ENCODE data around the gene SRSF4.
"Not testable (repeated sequence)": the region's sequence is repeated elsewhere in the genome, so short reads cannot be mapped to it uniquely, and the experiment has no call there.

SRSF4 gene

GRCh38 chr1:29167904-29168303 lies 13.8 kb downstream of the SRSF4 start:
- H3K4me3 ChIP-seq = no peak overlapping the region
- in situ Hi-C loops (cut with MboI; ENCODE audit: low sequenced_read_pairs) = no loop called here
- no peak for DNase-seq (ENCODE audit: low spot score in 2 of 2)
- no peaks in the 10 kb centered on the region for H3K27me3 ChIP-seq (ENCODE audit: low read depth)
- H3K9me3 ChIP-seq = no peaks in the 10 kb centered on the region
- peaks cover 39% of the 10 kb centered on the region for H3K36me3 ChIP-seq (replicated peaks)
- peaks cover 32% of the 10 kb centered on the region for H3K4me1 ChIP-seq

- Histone ChIP-seq H3K36me3 (replicated peaks) (peaks cover 45% of the 10 kb centered on the region), H3K9me3 (no peaks in the 10 kb centered on the region), H3K4me3 (no peak overlapping the region), H3K27me3 (ENCODE audit: low read depth) (no peaks in the 10 kb centered on the region), H3K4me1 (peaks cover 28% of the 10 kb centered on the region)
- no peak for DNase-seq (ENCODE audit: low spot score in 2 of 2)
- in situ Hi-C loops (cut with MboI; ENCODE audit: low sequenced_read_pairs) = no loop called here
These were observed 15.3 kb downstream of the SRSF4 start for GRCh38 chr1:29166291-29166878.

- in situ Hi-C loops (cut with MboI; ENCODE audit: low sequenced_read_pairs) = no loop called here
- peak; percentile 33 to 92 for DNase-seq (ENCODE audit: low spot score in 2 of 2)
- Histone ChIP-seq H3K4me1 (peaks cover 24% of the 10 kb centered on the region), H3K27me3 (ENCODE audit: low read depth) (no peaks in the 10 kb centered on the region), H3K9me3 (no peaks in the 10 kb centered on the region), H3K4me3 (no peak overlapping the region), H3K36me3 (replicated peaks) (peaks cover 54% of the 10 kb centered on the region)
These were observed 17.1 kb downstream of the SRSF4 start for GRCh38 chr1:29164588-29164987.

GRCh38 chr1:29162476-29163138 lies 19.1 kb downstream of the SRSF4 start:
- no peaks in the 10 kb centered on the region for H3K27me3 ChIP-seq (ENCODE audit: low read depth)
- H3K9me3 ChIP-seq = no peaks in the 10 kb centered on the region
- DNase-seq (ENCODE audit: low spot score in 2 of 2) = no peak
- in situ Hi-C loops (cut with MboI; ENCODE audit: low sequenced_read_pairs) = no loop called here
- no peak overlapping the region for H3K4me3 ChIP-seq
- peaks cover 65% of the 10 kb centered on the region for H3K36me3 ChIP-seq (replicated peaks)
- peaks cover 32% of the 10 kb centered on the region for H3K4me1 ChIP-seq

- in situ Hi-C loops (cut with MboI; ENCODE audit: low sequenced_read_pairs) = no loop called here
- no peaks in the 10 kb centered on the region for H3K9me3 ChIP-seq
- no peak overlapping the region for H3K4me3 ChIP-seq
- peaks cover 38% of the 10 kb centered on the region for H3K4me1 ChIP-seq
- H3K36me3 ChIP-seq (replicated peaks) = peaks cover 59% of the 10 kb centered on the region
- DNase-seq (ENCODE audit: low spot score in 2 of 2) = no peak
- no peaks in the 10 kb centered on the region for H3K27me3 ChIP-seq (ENCODE audit: low read depth)
These were observed 19.7 kb downstream of the SRSF4 start for GRCh38 chr1:29162025-29162424.

- H3K4me1 ChIP-seq = peaks cover 35% of the 10 kb centered on the region
- H3K4me3 ChIP-seq = no peak overlapping the region
- no peaks in the 10 kb centered on the region for H3K27me3 ChIP-seq (ENCODE audit: low read depth)
- in situ Hi-C loops (cut with MboI; ENCODE audit: low sequenced_read_pairs) = no loop called here
- no peaks in the 10 kb centered on the region for H3K9me3 ChIP-seq
- no peak for DNase-seq (ENCODE audit: low spot score in 2 of 2)
- H3K36me3 ChIP-seq (replicated peaks) = peaks cover 68% of the 10 kb centered on the region
These were observed 21.9 kb downstream of the SRSF4 start for GRCh38 chr1:29159773-29160172.

GRCh38 chr1:29157269-29157601 lies 24.5 kb downstream of the SRSF4 start:
- H3K36me3 ChIP-seq (replicated peaks) = peaks cover 78% of the 10 kb centered on the region

GRCh38 chr1:29156543-29157268 lies 25.0 kb downstream of the SRSF4 start:
- H3K27me3 ChIP-seq (ENCODE audit: low read depth) = no peaks in the 10 kb centered on the region
- H3K9me3 ChIP-seq = no peaks in the 10 kb centered on the region
- peaks cover 21% of the 10 kb centered on the region for H3K4me1 ChIP-seq
- in situ Hi-C loops (cut with MboI; ENCODE audit: low sequenced_read_pairs) = no loop called here
- no peak overlapping the region for H3K4me3 ChIP-seq
- DNase-seq (ENCODE audit: low spot score in 2 of 2) = peak; percentile 59 to 66
- H3K36me3 ChIP-seq (replicated peaks) = peaks cover 83% of the 10 kb centered on the region

More at GRCh38 chr1:29157269-29157601, 24.5 kb downstream of the SRSF4 start:
- DNase-seq (ENCODE audit: low spot score in 2 of 2) = no peak
- peaks cover 21% of the 10 kb centered on the region for H3K4me1 ChIP-seq
- H3K9me3 ChIP-seq = no peaks in the 10 kb centered on the region
- in situ Hi-C loops (cut with MboI; ENCODE audit: low sequenced_read_pairs) = no loop called here
- H3K4me3 ChIP-seq = no peak overlapping the region
- H3K27me3 ChIP-seq (ENCODE audit: low read depth) = no peaks in the 10 kb centered on the region

- H3K36me3 ChIP-seq (replicated peaks) = peaks cover 95% of the 10 kb centered on the region
- peaks cover 9% of the 10 kb centered on the region for H3K4me1 ChIP-seq
- no peak for DNase-seq (ENCODE audit: low spot score in 2 of 2)
- H3K27me3 ChIP-seq (ENCODE audit: low read depth) = no peaks in the 10 kb centered on the region
- H3K4me3 ChIP-seq = no peak overlapping the region
- no peaks in the 10 kb centered on the region for H3K9me3 ChIP-seq
- in situ Hi-C loops (cut with MboI; ENCODE audit: low sequenced_read_pairs) = no loop called here
These were observed 29.5 kb downstream of the SRSF4 start for GRCh38 chr1:29152046-29152805.

GRCh38 chr1:29150346-29150745 lies 31.4 kb downstream of the SRSF4 start:
- H3K4me3 ChIP-seq; in situ Hi-C loops (cut with MboI; ENCODE audit: low sequenced_read_pairs); H3K27me3 ChIP-seq (ENCODE audit: low read depth); H3K9me3 ChIP-seq; H3K4me1 ChIP-seq; DNase-seq (ENCODE audit: low spot score in 2 of 2): not testable (repeated sequence)
- peaks cover 100% of the 10 kb centered on the region for H3K36me3 ChIP-seq (replicated peaks)

- H3K36me3 ChIP-seq (replicated peaks) = peaks cover 88% of the 10 kb centered on the region
- H3K4me3 ChIP-seq = no peak overlapping the region
- H3K9me3 ChIP-seq = no peaks in the 10 kb centered on the region
- in situ Hi-C loops (cut with MboI; ENCODE audit: low sequenced_read_pairs) = no loop called here
- no peaks in the 10 kb centered on the region for H3K4me1 ChIP-seq
- no peak for DNase-seq (ENCODE audit: low spot score in 2 of 2)
- no peaks in the 10 kb centered on the region for H3K27me3 ChIP-seq (ENCODE audit: low read depth)
These were observed 32.8 kb downstream of the SRSF4 start for GRCh38 chr1:29148656-29149491.

- Histone ChIP-seq H3K27me3 (ENCODE audit: low read depth) (no peaks in the 10 kb centered on the region), H3K4me1 (no peaks in the 10 kb centered on the region), H3K36me3 (replicated peaks) (peaks cover 64% of the 10 kb centered on the region), H3K4me3 (no peak overlapping the region), H3K9me3 (no peaks in the 10 kb centered on the region)
- no peak for DNase-seq (ENCODE audit: low spot score in 2 of 2)
- in situ Hi-C loops (cut with MboI; ENCODE audit: low sequenced_read_pairs) = no loop called here
These were observed 35.8 kb downstream of the SRSF4 start for GRCh38 chr1:29145739-29146437.

- no peak for DNase-seq (ENCODE audit: low spot score in 2 of 2)
- in situ Hi-C loops (cut with MboI; ENCODE audit: low sequenced_read_pairs) = no loop called here
- no peaks in the 10 kb centered on the region for H3K9me3 ChIP-seq
- H3K36me3 ChIP-seq (replicated peaks) = peaks cover 47% of the 10 kb centered on the region
- H3K27me3 ChIP-seq (ENCODE audit: low read depth) = no peaks in the 10 kb centered on the region
- no peak overlapping the region for H3K4me3 ChIP-seq
- no peaks in the 10 kb centered on the region for H3K4me1 ChIP-seq
These were observed 37.5 kb downstream of the SRSF4 start for GRCh38 chr1:29144178-29144577.

Measured in HAP-1 (cell line).